ENCODE measurements around the gene R3HCC1L. TPM values are rescaled to one million over a fixed set of nuclear protein-coding genes. Genes with fewer than 3 reads are reported as not detected.

The R3HCC1L gene
- total and polyA plus RNA-seq, 9 of the 15 experiments (the other 6 are each of a cell fraction or from before 2014, with no cell fraction given), result 9.1 to 17.8 (median 12.6) TPM

DNA sequence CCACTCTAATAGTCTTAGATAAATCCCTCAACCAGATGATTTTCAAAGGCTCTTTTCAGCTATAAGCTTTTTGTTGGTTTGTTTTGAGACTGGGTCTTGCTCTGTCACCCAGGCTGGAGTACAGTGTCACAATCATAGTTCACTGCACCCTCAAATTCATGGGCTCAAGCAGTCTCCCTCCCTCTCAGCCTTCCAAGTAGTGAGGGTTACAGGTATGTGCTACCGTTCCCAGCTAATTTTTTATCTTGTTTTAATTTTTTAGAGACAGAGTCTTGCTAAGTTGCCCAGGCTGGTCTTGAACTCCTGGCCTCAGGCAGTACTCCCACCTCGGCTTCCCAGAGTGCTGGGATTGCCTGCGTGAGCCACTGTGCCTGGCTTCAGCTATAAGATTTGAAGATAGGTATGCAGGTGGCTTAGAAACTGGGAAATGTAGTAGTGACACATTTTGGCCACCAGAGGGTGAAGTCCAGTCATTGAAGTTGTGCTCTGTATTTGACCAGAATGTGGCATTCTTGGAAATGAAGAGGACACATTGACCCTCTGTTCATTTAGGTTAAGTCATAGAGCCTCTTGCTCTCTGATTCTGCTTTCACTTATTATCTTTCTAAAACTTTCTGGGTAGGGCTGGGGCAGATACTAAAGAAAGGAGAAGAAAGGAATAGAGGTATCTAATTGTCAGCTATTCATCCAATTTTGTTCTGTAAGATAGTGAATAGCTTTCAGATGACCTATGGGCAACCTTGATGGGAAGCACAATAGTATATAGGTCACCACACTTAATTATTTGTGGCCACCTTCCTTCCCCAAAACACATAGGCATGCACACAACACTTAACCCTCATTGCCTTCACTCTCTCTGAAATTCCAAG lies 36.0 kb downstream of the R3HCC1L start (continued):
- TF ChIP-seq, protein P1, sequence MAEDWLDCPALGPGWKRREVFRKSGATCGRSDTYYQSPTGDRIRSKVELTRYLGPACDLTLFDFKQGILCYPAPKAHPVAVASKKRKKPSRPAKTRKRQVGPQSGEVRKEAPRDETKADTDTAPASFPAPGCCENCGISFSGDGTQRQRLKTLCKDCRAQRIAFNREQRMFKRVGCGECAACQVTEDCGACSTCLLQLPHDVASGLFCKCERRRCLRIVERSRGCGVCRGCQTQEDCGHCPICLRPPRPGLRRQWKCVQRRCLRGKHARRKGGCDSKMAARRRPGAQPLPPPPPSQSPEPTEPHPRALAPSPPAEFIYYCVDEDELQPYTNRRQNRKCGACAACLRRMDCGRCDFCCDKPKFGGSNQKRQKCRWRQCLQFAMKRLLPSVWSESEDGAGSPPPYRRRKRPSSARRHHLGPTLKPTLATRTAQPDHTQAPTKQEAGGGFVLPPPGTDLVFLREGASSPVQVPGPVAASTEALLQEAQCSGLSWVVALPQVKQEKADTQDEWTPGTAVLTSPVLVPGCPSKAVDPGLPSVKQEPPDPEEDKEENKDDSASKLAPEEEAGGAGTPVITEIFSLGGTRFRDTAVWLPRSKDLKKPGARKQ (CRISPR knock-in tag; IDR thresholded peaks at IDR 0.05), result no peak
- no peak for TF ChIP-seq ZFP36 (IDR thresholded peaks at IDR 0.05; ENCODE audit: low read depth, low read length, partially characterized antibody)
- TF ChIP-seq, protein P2, sequence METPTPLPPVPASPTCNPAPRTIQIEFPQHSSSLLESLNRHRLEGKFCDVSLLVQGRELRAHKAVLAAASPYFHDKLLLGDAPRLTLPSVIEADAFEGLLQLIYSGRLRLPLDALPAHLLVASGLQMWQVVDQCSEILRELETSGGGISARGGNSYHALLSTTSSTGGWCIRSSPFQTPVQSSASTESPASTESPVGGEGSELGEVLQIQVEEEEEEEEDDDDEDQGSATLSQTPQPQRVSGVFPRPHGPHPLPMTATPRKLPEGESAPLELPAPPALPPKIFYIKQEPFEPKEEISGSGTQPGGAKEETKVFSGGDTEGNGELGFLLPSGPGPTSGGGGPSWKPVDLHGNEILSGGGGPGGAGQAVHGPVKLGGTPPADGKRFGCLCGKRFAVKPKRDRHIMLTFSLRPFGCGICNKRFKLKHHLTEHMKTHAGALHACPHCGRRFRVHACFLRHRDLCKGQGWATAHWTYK (CRISPR knock-in tag; IDR thresholded peaks at IDR 0.05), result no peak
- peak; percentile 63 to 77 for TF ChIP-seq RAD21 (CRISPR knock-in tag; conservative IDR thresholded peaks at IDR 0.05 in 1 of 2, IDR thresholded peaks at IDR 0.05 in 1 of 2)
- TF ChIP-seq TEAD4 (IDR thresholded peaks at IDR 0.05; ENCODE audit: low read length), result peak; percentile 42; the same call in 1 of the 2 replicates
- no peak for TF ChIP-seq TEAD4 (CRISPR knock-in tag; IDR thresholded peaks at IDR 0.05; ENCODE audit: borderline replicate concordance)
